CD1c-positive myeloid dendritic cell (primary cell): ENCODE data around the gene TBC1D9B.

Source experiments
- DNase-seq: peaks from one replicate; pipeline ENCODE4 v3.0.0-alpha.2; 2016; ENCODE audit errors: extremely low spot score

TBC1D9B gene

GRCh38 chr5:179869641-179870402, 37.9 kb downstream of the TBC1D9B start:
- DNase-seq: no peak

- DNase-seq: no peak
Observed at GRCh38 chr5:179869101-179869500, 38.6 kb downstream of the TBC1D9B start.

- DNase-seq: no peak
Observed at GRCh38 chr5:179868541-179868940, 39.2 kb downstream of the TBC1D9B start.

- DNase-seq: no peak
Observed at GRCh38 chr5:179867476-179867875, 40.2 kb downstream of the TBC1D9B start.

GRCh38 chr5:179867079-179867465, 40.6 kb downstream of the TBC1D9B start:
- DNase-seq: no peak

GRCh38 chr5:179866241-179867078, 41.2 kb downstream of the TBC1D9B start:
- peak; percentile 1 for DNase-seq

GRCh38 chr5:179865491-179866240, 42.0 kb downstream of the TBC1D9B start:
- DNase-seq: no peak

GRCh38 chr5:179864686-179865085, 43.0 kb downstream of the TBC1D9B start:
- no peak for DNase-seq

- no peak for DNase-seq
Observed at GRCh38 chr5:179863449-179864085, 44.1 kb downstream of the TBC1D9B start.

GRCh38 chr5:179862891-179863290, 44.8 kb downstream of the TBC1D9B start:
- no peak for DNase-seq

GRCh38 chr5:179862296-179862695, 45.4 kb downstream of the TBC1D9B start:
- DNase-seq: no peak

GRCh38 chr5:179860301-179860700, 47.4 kb downstream of the TBC1D9B start:
- DNase-seq: no peak

- DNase-seq: peak; percentile 96
Observed at GRCh38 chr5:179858586-179859427, 48.9 kb downstream of the TBC1D9B start, which contains the start of gene MRNIP. TSS of gene MRNIP (minus strand) at chr5:179858817. CDS start at chr5:179858796, 21 bp downstream.

GRCh38 chr5:179858241-179858585, 49.5 kb downstream of the TBC1D9B start:
- DNase-seq: peak; percentile 29

- DNase-seq: no peak
Observed at GRCh38 chr5:179854356-179854755, 53.3 kb downstream of the TBC1D9B start.

GRCh38 chr5:179852993-179853547, 54.6 kb downstream of the TBC1D9B start:
- DNase-seq: peak; percentile 44

- DNase-seq: no peak
Observed at GRCh38 chr5:179841621-179842020, 66.1 kb downstream of the TBC1D9B start.

GRCh38 chr5:179840766-179841165, 66.9 kb downstream of the TBC1D9B start:
- no peak for DNase-seq

GRCh38 chr5:179840321-179840720, 67.4 kb downstream of the TBC1D9B start:
- no peak for DNase-seq
